ELR (cell line): Measurements from ENCODE around the gene PRSS33.

Experiments used
- DNase-seq: peaks from one replicate; pipeline ENCODE4 v3.0.0-alpha.2; 2015; ENCODE audit warnings: low read depth

PRSS33 gene

GRCh38 chr16:2799205-2799858 lies 12.0 kb upstream of the PRSS33 start:
- no peak for DNase-seq

- DNase-seq, result no peak
Observed at GRCh38 chr16:2798723-2799204, 11.4 kb upstream of the PRSS33 start.

- no peak for DNase-seq
Observed at GRCh38 chr16:2795395-2796143, 8.2 kb upstream of the PRSS33 start.

- no peak for DNase-seq
Observed at GRCh38 chr16:2792940-2793339, 5.6 kb upstream of the PRSS33 start.

GRCh38 chr16:2791174-2791573 lies 3.8 kb upstream of the PRSS33 start:
- DNase-seq, result no peak

- DNase-seq, result no peak
Observed at GRCh38 chr16:2790631-2791030, 3.3 kb upstream of the PRSS33 start.

GRCh38 chr16:2787961-2788360 lies 601 bp upstream of the PRSS33 start:
- DNase-seq, result no peak

- no peak for DNase-seq
Observed at GRCh38 chr16:2786826-2787151, 571 bp downstream of the PRSS33 start.

GRCh38 chr16:2786061-2786825 lies 1.1 kb downstream of the PRSS33 start:
- DNase-seq, result no peak

- DNase-seq, result no peak
Observed at GRCh38 chr16:2785101-2785991, 2.0 kb downstream of the PRSS33 start.

- no peak for DNase-seq
Observed at GRCh38 chr16:2784358-2785100, 2.8 kb downstream of the PRSS33 start.

- no peak for DNase-seq
Observed at GRCh38 chr16:2783581-2784357, 3.6 kb downstream of the PRSS33 start.

- DNase-seq, result no peak
Observed at GRCh38 chr16:2782583-2783351, 4.6 kb downstream of the PRSS33 start.

- no peak for DNase-seq
Observed at GRCh38 chr16:2779978-2780898, 7.1 kb downstream of the PRSS33 start.

- DNase-seq, result no peak
Observed at GRCh38 chr16:2779151-2779920, 8.0 kb downstream of the PRSS33 start.

- no peak for DNase-seq
Observed at GRCh38 chr16:2778630-2778958, 8.8 kb downstream of the PRSS33 start.

- no peak for DNase-seq
Observed at GRCh38 chr16:2777903-2778629, 9.3 kb downstream of the PRSS33 start.
